NOMO-1 treated with dmso at 0.1 percent for 144 hours (cell line): ENCODE data around the gene NFS1.
"Not testable (repeated sequence)": the region's sequence is repeated elsewhere in the genome, so short reads cannot be mapped to it uniquely, and the experiment has no call there.

Source experiments
- DNase-seq: peaks from one replicate; lab custom pipeline; 2025; ENCODE audit not compliant: unreplicated experiment; lab: John Stamatoyannopoulos, UW

NFS1 gene

GRCh38 chr20:35710039-35710438 lies 10.9 kb upstream of the NFS1 start:
- DNase-seq: no peak

DNA sequence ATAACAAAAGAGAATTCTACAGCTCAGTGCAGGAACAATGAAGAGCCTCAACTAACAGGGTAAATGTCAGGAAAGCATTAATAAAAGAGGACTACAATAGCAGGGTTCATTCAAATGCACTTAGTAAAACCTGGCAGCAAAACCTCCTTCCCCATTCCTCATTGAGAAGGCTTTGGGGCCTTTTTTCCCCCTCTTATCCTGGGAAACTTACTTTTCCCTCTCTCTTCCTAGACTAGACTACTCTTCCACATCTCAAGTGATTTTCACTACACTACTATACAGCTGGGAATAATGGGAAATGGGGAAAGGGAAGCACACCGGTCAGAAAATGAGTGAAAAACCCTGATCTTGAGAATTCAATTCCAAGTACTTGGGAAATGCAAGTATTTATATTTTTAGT lies 10.1 kb upstream of the NFS1 start:
- DNase-seq: no peak

GRCh38 chr20:35708502-35708901 lies 9.3 kb upstream of the NFS1 start:
- DNase-seq: no peak

DNA sequence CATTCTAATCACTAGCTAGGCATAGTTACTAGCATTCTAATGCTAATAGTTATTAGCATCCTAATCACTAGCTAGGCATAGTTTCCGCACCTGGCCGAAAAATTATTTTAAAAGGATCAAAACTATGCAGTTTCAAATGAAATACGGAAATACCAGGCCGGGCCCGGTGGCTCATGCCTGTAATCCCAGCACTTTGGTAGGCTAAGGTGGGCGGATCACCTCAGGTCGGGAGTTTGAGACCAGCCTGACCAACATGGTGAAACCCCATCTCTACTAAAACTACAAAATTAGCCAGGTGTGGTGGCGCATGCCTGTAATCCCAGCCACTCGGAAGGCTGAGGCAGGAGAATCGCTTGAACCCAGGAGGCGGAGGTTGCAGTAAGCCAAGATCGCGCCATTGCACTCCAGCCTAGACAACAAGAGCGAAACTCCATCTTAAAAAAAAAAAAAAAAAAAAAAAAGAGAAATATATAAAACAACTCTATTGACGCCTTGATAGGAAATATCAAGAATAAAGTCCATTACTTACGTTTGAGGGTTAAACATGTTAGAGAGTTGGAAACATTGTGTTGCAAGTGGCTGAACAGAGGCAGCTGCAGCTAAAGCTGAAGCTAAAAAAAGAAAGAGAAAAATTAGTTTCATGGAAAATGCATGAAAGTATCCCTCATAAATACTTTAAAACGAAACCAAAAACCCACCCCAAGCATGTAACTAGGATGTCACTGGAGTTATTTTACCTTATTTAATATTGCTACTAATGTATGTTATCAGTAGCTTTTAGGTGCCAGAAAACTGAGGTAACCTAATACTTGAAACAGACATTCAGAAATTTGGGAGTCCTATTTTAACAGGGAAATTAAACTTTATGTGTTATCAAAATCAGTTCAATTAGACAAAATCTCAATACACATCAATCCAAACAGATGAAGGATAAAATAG lies 7.7 kb upstream of the NFS1 start:
- not testable (repeated sequence) for DNase-seq

DNA sequence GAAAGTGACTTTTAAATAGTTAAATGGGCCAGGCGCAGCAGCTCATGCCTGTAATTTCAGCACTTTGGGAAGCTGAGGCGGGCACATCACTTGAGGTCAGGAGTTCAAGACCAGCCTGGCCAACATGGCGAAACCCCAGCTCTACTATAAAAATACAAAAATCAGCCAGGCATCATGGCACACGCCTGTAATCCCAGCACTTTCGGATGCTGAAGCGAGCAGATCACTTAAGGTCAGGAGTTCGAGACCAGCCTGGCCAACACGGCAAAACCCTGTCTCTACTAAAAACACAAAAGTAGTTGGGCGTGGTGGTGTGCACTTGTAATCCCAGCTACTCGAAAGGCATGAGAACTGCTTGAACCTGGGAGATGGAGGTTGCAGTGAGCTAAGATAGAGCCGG lies 6.7 kb upstream of the NFS1 start:
- DNase-seq: not testable (repeated sequence)

DNA sequence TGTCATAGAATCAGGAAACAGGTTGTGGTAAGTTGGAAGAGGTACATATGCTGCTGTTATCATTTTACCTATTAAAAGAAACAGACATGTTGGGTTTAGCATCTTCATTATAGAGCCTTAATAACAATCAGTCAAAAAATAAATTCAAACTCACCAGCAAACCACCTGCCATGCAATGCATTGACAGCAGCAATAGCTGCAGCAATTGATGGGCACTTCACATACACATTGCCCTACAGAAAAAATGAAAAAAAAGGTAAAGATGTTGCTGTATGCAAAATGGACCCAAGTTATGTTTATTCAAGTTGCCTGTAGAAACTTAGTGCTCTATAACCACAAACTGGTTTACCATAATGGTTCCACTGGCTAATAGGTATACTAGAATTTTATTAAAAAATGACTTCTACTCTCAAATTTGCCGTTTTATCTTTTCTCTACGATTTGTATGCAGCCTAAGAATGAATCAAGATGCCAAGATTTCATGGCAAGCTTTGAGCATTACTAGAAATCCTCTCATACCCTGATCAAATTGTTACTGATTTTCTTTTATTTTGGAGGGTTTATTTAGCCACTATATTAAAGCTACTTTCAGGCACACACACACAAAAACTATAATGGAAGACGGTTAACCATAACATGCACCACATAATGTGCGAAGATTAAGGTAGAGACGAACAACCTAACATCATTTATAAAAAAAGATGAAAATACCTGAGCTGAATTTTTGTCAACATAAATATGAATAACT lies 5.5 kb upstream of the NFS1 start:
- DNase-seq: no peak

DNA sequence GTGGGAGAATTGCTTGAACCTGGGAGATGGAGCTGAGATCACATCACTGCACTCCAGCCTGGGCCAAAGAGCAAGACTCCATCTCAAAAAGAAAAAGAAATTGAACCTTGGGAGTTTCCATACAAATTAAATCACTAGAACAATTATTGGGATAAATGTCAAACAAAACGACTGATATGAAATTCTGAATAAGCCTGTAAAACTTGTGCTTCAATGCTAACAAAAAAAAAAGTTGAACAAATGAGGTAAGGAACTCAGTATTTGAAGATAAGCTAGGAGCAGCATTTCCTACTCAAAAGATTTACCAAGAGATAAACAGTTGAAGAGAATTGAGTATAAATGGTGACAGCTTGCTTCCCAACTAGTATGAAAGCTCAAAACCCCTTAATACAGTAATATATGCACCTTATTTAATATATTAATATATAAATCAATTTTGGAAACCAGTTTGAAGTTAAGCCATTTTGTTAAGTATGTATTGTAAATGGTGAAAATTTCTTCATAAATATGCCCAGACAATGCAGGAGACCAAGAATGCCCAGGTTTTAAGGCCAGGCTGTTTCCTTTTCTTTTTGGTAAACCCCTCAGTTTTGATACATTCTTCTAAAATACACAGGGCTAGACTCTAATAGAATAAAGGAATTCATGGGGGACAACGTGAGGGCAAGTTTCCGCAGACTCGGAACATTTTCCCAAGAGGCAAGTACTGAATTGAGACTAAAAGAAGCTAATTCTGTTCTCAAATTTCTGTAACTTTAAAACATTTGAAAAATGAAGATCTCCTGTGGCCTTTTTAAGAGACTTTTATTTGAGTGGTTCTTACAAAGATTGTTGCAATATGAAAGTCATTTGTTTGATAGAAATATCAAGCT lies 3.9 kb upstream of the NFS1 start:
- DNase-seq: no peak

GRCh38 chr20:35702051-35702823 lies 3.1 kb upstream of the NFS1 start:
- no peak for DNase-seq

DNA sequence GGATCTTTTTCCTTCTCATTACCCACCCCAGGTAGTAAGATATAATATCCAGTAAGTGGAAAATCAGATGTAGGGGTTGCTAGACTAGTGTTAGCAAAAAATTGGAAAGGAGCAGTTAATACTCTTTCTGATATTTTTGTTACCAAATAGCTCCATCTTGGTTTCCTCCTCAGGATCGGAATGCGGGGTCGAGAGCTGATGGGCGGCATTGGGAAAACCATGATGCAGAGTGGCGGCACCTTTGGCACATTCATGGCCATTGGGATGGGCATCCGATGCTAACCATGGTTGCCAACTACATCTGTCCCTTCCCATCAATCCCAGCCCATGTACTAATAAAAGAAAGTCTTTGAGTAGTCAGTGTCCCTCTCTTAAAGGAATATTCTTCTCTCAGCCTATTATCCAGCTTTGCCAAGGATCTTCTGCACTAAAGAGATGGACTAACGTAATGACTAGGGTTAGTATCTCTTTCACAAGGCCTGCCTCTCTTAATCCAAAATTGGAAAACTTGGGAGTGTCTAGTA lies 1.5 kb upstream of the NFS1 start:
- no peak for DNase-seq

- DNase-seq: no peak
Measured at GRCh38 chr20:35699957-35700624, 939 bp upstream of the NFS1 start.

- DNase-seq: no peak
Measured at GRCh38 chr20:35698298-35699126, 640 bp downstream of the NFS1 start.

- DNase-seq: no peak
Measured at GRCh38 chr20:35697696-35698297, 1.4 kb downstream of the NFS1 start.

GRCh38 chr20:35695978-35696377 lies 3.2 kb downstream of the NFS1 start:
- DNase-seq: no peak

GRCh38 chr20:35695245-35695749 lies 3.9 kb downstream of the NFS1 start:
- no peak for DNase-seq

- DNase-seq: no peak
Measured at GRCh38 chr20:35690265-35690664, 8.9 kb downstream of the NFS1 start.

DNA sequence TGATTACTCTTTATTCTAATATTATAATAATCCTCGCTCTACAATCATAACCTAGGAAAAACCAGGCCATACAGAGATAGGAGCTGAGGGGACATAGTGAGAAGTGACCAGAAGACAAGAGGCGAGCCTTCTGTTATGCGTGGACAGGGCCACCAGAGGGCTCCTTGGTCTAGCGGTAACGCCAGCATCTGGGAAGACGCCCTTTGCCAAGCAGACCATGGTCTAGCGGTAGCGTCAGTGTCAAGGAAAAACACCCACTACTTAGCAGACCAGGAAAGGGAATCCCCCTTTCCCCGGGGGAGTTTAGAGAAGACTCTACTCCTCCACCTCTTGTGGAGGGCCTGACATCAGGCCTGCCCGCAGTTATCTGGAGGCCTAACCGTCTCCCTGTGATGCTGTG lies 12.3 kb downstream of the NFS1 start:
- not testable (repeated sequence) for DNase-seq

GRCh38 chr20:35685368-35685767 lies 13.8 kb downstream of the NFS1 start:
- not testable (repeated sequence) for DNase-seq

DNA sequence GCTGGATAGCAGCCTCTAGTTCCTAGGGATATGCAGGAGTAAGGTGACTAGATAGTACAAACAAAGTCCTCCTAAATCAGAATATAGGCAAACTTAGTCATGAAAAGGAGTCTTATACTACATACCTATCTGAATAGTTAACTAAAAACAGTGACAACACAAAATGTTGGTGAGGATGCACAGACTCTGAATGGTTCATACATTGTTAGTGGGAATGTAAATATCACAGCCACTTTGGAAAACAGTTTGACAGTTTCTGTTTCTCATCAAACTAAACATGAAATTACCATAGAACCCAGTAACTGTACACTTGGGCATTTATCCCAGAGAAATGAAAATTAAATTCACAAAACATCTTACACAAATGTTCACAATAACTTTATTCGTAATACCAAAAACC lies 17.2 kb downstream of the NFS1 start:
- no peak for DNase-seq
